ENCODE measurements around the gene WNK3.

WNK3 gene

DNA sequence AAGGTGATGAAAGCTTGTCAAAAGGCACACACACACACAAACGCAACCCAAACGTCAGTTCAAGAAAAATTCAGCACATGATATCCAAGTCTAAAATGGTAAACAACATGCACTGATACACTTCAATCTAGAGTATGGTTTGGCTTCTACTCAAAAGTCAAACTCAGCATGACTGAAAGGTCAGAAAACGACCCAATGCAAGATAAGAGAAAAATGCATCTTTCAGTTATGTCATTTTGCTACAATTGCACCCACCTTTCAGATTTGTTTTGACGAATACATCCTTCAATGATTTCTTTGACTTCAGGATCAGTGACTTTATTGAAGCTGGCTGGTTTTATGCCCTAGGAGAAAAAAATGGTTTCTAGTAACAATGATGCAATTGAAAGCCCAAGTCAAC is 56.3 kb downstream of the WNK3 start:
- TF ChIP-seq, protein P1, sequence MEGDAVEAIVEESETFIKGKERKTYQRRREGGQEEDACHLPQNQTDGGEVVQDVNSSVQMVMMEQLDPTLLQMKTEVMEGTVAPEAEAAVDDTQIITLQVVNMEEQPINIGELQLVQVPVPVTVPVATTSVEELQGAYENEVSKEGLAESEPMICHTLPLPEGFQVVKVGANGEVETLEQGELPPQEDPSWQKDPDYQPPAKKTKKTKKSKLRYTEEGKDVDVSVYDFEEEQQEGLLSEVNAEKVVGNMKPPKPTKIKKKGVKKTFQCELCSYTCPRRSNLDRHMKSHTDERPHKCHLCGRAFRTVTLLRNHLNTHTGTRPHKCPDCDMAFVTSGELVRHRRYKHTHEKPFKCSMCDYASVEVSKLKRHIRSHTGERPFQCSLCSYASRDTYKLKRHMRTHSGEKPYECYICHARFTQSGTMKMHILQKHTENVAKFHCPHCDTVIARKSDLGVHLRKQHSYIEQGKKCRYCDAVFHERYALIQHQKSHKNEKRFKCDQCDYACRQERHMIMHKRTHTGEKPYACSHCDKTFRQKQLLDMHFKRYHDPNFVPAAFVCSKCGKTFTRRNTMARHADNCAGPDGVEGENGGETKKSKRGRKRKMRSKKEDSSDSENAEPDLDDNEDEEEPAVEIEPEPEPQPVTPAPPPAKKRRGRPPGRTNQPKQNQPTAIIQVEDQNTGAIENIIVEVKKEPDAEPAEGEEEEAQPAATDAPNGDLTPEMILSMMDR (IDR thresholded peaks at IDR 0.05; ENCODE audit: low read depth, low read length, missing control alignments): no peak
- in situ Hi-C loops (cut with HindIII; ENCODE audit: low pct_ligation_motif_present, low sequenced_read_pairs): no loop called here
- Histone ChIP-seq H3K27ac (no peak overlapping the region), H3K27me3 (replicated peaks) (no peaks in the 10 kb centered on the region), H3K4me3 (ENCODE audit: low read depth, low read length) (no peak overlapping the region), H3K36me3 (replicated peaks) (no peaks in the 10 kb centered on the region)
- no peak for DNase-seq

DNA sequence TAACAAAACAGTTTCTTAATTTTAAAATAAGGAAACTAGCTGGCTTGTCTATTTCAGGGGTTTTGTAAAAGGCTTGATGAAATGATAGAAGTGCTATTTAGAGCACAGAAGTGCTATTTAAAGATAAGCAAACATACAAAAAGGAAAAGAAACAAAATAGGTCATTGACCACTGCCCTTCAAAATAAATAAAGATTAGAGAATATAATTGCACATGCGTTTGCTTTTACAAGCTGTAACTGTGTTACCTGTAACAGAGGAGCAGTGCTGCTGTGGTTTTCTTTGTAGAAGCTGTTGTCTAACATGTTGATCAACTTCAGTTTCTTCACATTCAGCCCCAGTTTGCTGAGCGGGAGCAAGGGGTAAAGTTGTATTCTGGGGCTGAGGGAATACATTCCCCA is 63.5 kb downstream of the WNK3 start:
- TF ChIP-seq, protein P1 (IDR thresholded peaks at IDR 0.05; ENCODE audit: low read depth, low read length, missing control alignments): no peak
- H3K4me3 ChIP-seq (ENCODE audit: low read depth, low read length): no peak overlapping the region
- DNase-seq: no peak
- in situ Hi-C loops (cut with HindIII; ENCODE audit: low pct_ligation_motif_present, low sequenced_read_pairs): no loop called here
- no peaks in the 10 kb centered on the region for H3K27me3 ChIP-seq (replicated peaks)
- H3K27ac ChIP-seq: no peak overlapping the region
- H3K36me3 ChIP-seq (replicated peaks): no peaks in the 10 kb centered on the region

DNA sequence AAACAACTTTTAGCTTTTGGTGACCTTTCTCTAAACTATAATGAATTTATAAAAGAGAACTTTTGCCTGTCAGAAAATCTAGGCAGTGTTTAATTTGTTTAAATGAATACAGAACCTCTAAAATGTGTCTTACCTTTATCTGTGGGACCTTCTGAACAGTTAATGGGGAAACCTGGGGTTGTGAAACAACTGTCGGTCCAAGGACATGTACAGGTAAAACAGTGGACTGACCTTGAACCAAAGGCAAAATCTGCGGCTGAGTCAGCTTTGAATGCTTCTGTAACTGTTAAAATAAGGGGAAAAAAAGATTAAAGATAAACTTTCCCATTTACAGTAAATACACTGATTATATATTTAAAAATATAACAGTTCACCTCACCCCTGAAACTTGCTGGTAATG is 65.1 kb downstream of the WNK3 start:
- Histone ChIP-seq H3K4me3 (ENCODE audit: low read depth, low read length) (no peak overlapping the region), H3K27ac (no peak overlapping the region), H3K27me3 (replicated peaks) (no peaks in the 10 kb centered on the region), H3K36me3 (replicated peaks) (no peaks in the 10 kb centered on the region)
- TF ChIP-seq, protein P1 (IDR thresholded peaks at IDR 0.05; ENCODE audit: low read depth, low read length, missing control alignments): no peak
- in situ Hi-C loops (cut with HindIII; ENCODE audit: low pct_ligation_motif_present, low sequenced_read_pairs): no loop called here
- DNase-seq: no peak

DNA sequence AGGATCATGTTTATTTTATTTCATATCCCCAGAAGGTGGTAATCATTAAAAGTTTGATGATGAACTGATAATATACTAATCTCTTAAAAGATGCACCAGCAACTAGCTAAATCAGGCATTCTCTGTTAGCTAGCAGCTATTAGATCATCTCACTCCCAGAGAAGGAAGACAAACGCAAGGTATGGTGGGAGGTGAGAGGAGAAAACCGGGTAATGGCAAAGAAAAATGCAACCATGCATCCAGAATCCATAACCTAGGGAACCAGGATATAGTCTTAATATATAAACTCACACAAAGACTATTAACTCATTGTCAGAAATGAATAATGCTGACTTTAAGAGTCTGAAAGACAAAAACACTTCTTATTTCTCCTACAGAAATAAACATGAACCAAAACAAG is 66.1 kb downstream of the WNK3 start:
- in situ Hi-C loops (cut with HindIII; ENCODE audit: low pct_ligation_motif_present, low sequenced_read_pairs): no loop called here
- H3K4me3 ChIP-seq (ENCODE audit: low read depth, low read length): no peak overlapping the region
- no peaks in the 10 kb centered on the region for H3K27me3 ChIP-seq (replicated peaks)
- H3K36me3 ChIP-seq (replicated peaks): no peaks in the 10 kb centered on the region
- no peak for DNase-seq
- H3K27ac ChIP-seq: no peak overlapping the region
- TF ChIP-seq, protein P1 (IDR thresholded peaks at IDR 0.05; ENCODE audit: low read depth, low read length, missing control alignments): no peak

DNA sequence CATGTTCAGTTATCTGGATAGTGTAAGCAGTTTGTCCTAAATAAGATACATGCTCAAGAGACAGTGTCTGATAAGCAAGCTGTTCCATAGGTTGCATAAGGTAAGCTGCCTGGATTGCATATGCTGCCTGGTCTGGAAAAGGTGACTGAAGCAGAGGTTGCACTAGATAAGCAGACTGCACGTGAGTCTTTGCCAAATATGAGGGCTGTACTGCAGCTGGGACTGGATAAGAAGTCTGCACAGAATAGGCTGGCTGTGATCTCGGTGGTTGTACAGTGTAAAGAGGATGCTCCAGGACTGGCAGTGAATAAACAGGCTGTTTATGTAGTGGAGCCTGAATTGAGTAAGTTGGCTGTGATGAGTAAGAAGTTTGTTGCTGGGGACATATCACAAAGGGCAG is 68.9 kb downstream of the WNK3 start:
- no peaks in the 10 kb centered on the region for H3K27me3 ChIP-seq (replicated peaks)
- no peaks in the 10 kb centered on the region for H3K36me3 ChIP-seq (replicated peaks)
- H3K27ac ChIP-seq: no peak overlapping the region
- no peak overlapping the region for H3K4me3 ChIP-seq (ENCODE audit: low read depth, low read length)
- DNase-seq: no peak
- in situ Hi-C loops (cut with HindIII; ENCODE audit: low pct_ligation_motif_present, low sequenced_read_pairs): no loop called here
- TF ChIP-seq, protein P1 (IDR thresholded peaks at IDR 0.05; ENCODE audit: low read depth, low read length, missing control alignments): no peak

DNA sequence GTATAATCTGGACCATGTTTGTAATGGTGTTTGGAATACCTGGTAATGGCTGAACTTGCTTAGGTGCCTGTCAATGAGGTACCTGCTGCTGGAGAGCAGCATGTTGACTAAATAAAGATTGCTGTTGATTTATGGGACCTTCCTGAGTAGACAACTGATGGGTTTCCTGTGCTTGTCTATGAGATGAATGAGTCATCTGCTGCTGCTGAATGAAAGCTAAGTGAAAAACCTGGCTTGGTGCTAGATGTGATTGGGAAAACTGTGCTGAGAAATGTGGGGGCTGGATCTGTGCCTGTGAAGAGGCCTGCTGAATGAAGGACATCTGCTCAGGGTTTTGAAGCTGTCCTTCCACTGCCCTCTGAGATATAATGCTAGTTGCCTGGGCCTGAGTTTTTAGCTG is 69.6 kb downstream of the WNK3 start:
- in situ Hi-C loops (cut with HindIII; ENCODE audit: low pct_ligation_motif_present, low sequenced_read_pairs): no loop called here

More for the DNA sequence above, 69.6 kb downstream of the WNK3 start:
- DNase-seq: peak; percentile 1
- no peaks in the 10 kb centered on the region for H3K27me3 ChIP-seq (replicated peaks)
- TF ChIP-seq, protein P1 (IDR thresholded peaks at IDR 0.05; ENCODE audit: low read depth, low read length, missing control alignments): no peak
- H3K27ac ChIP-seq: no peak overlapping the region
- no peak overlapping the region for H3K4me3 ChIP-seq (ENCODE audit: low read depth, low read length)
- no peaks in the 10 kb centered on the region for H3K36me3 ChIP-seq (replicated peaks)
